A673 (cell line): Measurements from ENCODE around the gene LSM14A. TPM values are rescaled to one million over a fixed set of nuclear protein-coding genes. Genes with fewer than 3 reads are reported as not detected.

Experiments
- BruUV-seq: library from RNA; stranded (reverse); fragments of 400-500 nt; replicated peaks from 2 replicates; lab custom pipeline; 2021; lab: Mats Ljungman, UMichigan
- CTCF ChIA-PET: fragments of 300-600 bp; sonication (Branson Sonifier 250); formaldehyde crosslinking; loops from one replicate; lab custom pipeline; 2022; ENCODE audit warnings: antibody characterized with exemption; lab: Charles Lee
- POLR2A ChIA-PET: fragments of 300-600 bp; sonication (Branson Sonifier 250); formaldehyde crosslinking; loops from one replicate; lab custom pipeline; 2022; ENCODE audit warnings: antibody characterized with exemption; ENCODE audit not compliant: low non-redundant PET; lab: Charles Lee
- DNase-seq: peaks from one replicate; pipeline ENCODE4 v3.0.0-alpha.2; 2015; ENCODE audit warnings: low spot score
- H3K27ac ChIP-seq: fragments of 200-600 bp; sonication (generic); 2 replicates; pipeline ENCODE4 v1.5.1; 2016; ENCODE audit warnings: mixed run types, low read depth, mild to moderate bottlenecking, mixed read lengths, antibody characterized with exemption, low read length; ENCODE audit not compliant: poor library complexity, severe bottlenecking
- H3K27me3 ChIP-seq: fragments of 200-600 bp; sonication (generic); replicated peaks from 2 replicates; pipeline ENCODE4 v1.6.1; 2017; ENCODE audit warnings: mixed run types, low read depth, mild to moderate bottlenecking, mixed read lengths, antibody characterized with exemption, low read length; ENCODE audit not compliant: insufficient read depth, poor library complexity
- H3K36me3 ChIP-seq: fragments of 200-600 bp; sonication (generic); 2 replicates; pipeline ENCODE4 v1.6.1; 2016; ENCODE audit warnings: mixed run types, mild to moderate bottlenecking, mixed read lengths, antibody characterized with exemption, low read length; ENCODE audit not compliant: insufficient read depth, poor library complexity, severe bottlenecking
- H3K4me1 ChIP-seq: fragments of 200-600 bp; sonication (generic); 2 replicates; pipeline ENCODE4 v1.6.1; 2017; ENCODE audit warnings: mixed run types, mild to moderate bottlenecking, mixed read lengths, antibody characterized with exemption, low read length; ENCODE audit not compliant: insufficient read depth, poor library complexity, severe bottlenecking
- H3K4me3 ChIP-seq: fragments of 200-600 bp; sonication (generic); 2 replicates; pipeline ENCODE4 v1.5.1; 2016; ENCODE audit warnings: low read depth, mixed run types, mild to moderate bottlenecking, mixed read lengths, low read length; ENCODE audit not compliant: poor library complexity, severe bottlenecking
- H3K9me3 ChIP-seq: fragments of 200-600 bp; sonication (generic); 2 replicates; pipeline ENCODE4 v1.6.1; 2016; ENCODE audit warnings: mixed run types, low read depth, mild to moderate bottlenecking, mixed read lengths, antibody characterized with exemption, low read length; ENCODE audit not compliant: poor library complexity, severe bottlenecking
- EZH2 ChIP-seq: fragments of 200-600 bp; sonication (generic); IDR thresholded peaks from 2 replicates; pipeline ENCODE4 v1.6.1; 2017; ENCODE audit warnings: borderline replicate concordance, low read depth, mild to moderate bottlenecking, mixed read lengths, antibody characterized with exemption, low read length; ENCODE audit not compliant: poor library complexity, severe bottlenecking
- intact Hi-C: fragments of 100-400 bp; cut with micrococcal nuclease; formaldehyde crosslinking; loops from one replicate; pipeline ENCODE4 v1.10.0; 2022; ENCODE audit not compliant: unreplicated experiment
- total RNA-seq: library from RNA; stranded (reverse); gene quantifications from 2 replicates; pipeline ENCODE4 v1.2.3, GENCODE V29; 2021
- TF ChIP-seq, protein P1 (sequence below): fragments of 300-800, 200-600 bp; sonication (generic); conservative IDR thresholded peaks from 2 replicates; pipeline ENCODE4 v1.5.1; 2017; ENCODE audit warnings: low read depth, mild to moderate bottlenecking, antibody characterized with exemption, low read length, moderate library complexity, mixed read lengths

LSM14A gene
- total RNA-seq, 1 experiment from 2014 or later = 137 TPM

- intact Hi-C loops = no loop called here
- no peak overlapping the region for H3K4me3 ChIP-seq
- DNase-seq = no peak
- H3K27ac ChIP-seq = no peak overlapping the region
- CTCF ChIA-PET = no interaction called here
- H3K9me3 ChIP-seq = no peaks in the 10 kb centered on the region
- H3K4me1 ChIP-seq = peaks cover 55% of the 10 kb centered on the region
- H3K36me3 ChIP-seq = peaks cover 5% of the 10 kb centered on the region
- no peaks in the 10 kb centered on the region for H3K27me3 ChIP-seq
- TF ChIP-seq, protein P1, sequence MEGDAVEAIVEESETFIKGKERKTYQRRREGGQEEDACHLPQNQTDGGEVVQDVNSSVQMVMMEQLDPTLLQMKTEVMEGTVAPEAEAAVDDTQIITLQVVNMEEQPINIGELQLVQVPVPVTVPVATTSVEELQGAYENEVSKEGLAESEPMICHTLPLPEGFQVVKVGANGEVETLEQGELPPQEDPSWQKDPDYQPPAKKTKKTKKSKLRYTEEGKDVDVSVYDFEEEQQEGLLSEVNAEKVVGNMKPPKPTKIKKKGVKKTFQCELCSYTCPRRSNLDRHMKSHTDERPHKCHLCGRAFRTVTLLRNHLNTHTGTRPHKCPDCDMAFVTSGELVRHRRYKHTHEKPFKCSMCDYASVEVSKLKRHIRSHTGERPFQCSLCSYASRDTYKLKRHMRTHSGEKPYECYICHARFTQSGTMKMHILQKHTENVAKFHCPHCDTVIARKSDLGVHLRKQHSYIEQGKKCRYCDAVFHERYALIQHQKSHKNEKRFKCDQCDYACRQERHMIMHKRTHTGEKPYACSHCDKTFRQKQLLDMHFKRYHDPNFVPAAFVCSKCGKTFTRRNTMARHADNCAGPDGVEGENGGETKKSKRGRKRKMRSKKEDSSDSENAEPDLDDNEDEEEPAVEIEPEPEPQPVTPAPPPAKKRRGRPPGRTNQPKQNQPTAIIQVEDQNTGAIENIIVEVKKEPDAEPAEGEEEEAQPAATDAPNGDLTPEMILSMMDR = no peak
- TF ChIP-seq EZH2 = no peak
- POLR2A ChIA-PET = no interaction called here
- no TSS peak for BruUV-seq
These were observed 8.0 kb downstream of the LSM14A start for GRCh38 chr19:34180273-34180672.

DNA sequence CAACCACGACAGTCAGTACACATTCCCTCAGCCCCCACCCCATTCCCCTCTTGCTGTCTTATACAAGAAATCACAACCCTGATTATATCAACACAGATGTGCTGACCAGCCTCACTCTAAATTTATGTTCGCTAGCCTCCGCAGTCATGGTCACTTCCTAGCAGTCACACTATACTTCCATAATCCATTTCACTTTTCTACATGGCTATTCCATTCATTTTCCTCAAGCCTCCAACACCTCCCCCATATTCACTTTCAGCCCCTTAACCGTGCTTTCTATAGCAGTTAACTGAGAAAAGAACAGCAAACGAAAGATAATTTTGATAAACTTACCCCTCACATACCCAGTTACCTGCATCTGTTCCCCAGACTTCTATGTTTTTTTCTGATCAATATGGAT lies 8.4 kb downstream of the LSM14A start:
- Histone ChIP-seq H3K4me3 (no peak overlapping the region), H3K27me3 (no peaks in the 10 kb centered on the region), H3K9me3 (no peaks in the 10 kb centered on the region), H3K4me1 (peaks cover 55% of the 10 kb centered on the region), H3K27ac (no peak overlapping the region), H3K36me3 (peaks cover 5% of the 10 kb centered on the region)
- DNase-seq = no peak
- ChIA-PET POLR2A (no interaction called here), CTCF (no interaction called here)
- TF ChIP-seq EZH2 = no peak
- TF ChIP-seq, protein P1 = no peak
- intact Hi-C loops = no loop called here
- BruUV-seq = no TSS peak

DNA sequence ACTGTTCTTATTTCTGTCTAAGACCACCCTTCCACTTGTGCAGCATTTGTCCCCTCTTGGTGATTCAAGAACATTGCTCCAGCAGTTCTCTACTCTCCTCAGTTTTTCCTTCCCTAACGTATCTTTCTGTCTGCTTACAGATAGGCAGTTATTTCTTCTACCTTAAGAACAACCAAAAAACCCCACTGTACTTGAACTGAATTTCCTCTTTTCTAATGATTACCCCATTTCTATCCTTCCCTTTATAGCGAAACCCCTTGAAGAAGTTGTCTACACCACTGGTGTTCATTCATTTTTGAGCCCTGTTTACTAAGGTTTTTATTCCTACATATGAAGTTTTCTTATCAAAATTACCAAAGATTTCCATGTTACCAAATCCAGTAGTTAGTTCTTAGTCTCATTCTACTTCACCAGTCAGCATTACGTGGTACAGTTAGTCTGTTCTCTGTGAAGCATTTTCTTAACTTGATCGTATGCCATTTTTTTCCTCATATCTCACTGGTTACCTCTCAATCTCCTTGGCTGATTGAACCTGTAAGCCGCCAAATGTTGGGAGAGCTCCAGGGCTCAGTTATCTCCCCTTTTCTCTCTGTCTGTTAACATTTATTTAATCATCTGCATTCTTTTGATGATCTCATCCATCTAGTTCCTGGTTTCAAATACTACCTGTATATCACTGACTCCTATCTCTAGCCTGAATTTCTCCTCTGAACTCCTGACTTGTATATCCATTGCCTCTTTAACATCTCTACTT lies 9.0 kb downstream of the LSM14A start:
- ChIA-PET CTCF (no interaction called here), POLR2A (no interaction called here)
- Histone ChIP-seq H3K36me3 (peaks cover 4% of the 10 kb centered on the region), H3K4me1 (peaks cover 49% of the 10 kb centered on the region), H3K27ac (no peak overlapping the region), H3K4me3 (no peak overlapping the region), H3K9me3 (no peaks in the 10 kb centered on the region), H3K27me3 (no peaks in the 10 kb centered on the region)
- no TSS peak for BruUV-seq
- TF ChIP-seq, protein P1 = no peak
- TF ChIP-seq EZH2 = no peak
- DNase-seq = no peak
- intact Hi-C loops = no loop called here
